ENCODE results near the gene TOMM6.

DNA sequence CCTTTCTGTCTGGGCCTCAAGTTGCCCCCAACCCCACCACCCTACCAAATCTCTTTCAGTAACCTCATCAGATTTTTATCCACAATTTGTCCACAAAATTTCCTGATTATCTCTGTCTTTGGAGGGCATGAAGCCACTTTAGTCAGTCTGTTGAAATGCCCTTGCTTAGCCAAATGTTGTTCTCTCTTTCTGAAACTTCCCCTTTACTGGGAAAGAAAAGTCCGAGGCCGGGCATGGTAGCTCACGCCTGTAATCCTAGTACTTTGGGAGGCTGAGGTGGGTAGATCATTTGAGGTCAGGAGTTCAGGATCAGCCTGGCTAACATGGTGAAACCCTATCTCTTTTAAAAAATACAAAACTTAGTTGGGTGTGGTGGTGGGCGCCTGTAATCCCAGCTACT, 33.8 kb downstream of the TOMM6 start:
- TF ChIP-seq, protein P1, sequence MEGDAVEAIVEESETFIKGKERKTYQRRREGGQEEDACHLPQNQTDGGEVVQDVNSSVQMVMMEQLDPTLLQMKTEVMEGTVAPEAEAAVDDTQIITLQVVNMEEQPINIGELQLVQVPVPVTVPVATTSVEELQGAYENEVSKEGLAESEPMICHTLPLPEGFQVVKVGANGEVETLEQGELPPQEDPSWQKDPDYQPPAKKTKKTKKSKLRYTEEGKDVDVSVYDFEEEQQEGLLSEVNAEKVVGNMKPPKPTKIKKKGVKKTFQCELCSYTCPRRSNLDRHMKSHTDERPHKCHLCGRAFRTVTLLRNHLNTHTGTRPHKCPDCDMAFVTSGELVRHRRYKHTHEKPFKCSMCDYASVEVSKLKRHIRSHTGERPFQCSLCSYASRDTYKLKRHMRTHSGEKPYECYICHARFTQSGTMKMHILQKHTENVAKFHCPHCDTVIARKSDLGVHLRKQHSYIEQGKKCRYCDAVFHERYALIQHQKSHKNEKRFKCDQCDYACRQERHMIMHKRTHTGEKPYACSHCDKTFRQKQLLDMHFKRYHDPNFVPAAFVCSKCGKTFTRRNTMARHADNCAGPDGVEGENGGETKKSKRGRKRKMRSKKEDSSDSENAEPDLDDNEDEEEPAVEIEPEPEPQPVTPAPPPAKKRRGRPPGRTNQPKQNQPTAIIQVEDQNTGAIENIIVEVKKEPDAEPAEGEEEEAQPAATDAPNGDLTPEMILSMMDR (IDR thresholded peaks at IDR 0.05): no peak
- no peak for TF ChIP-seq POLR2A (IDR thresholded peaks at IDR 0.05)
- no peak for TF ChIP-seq POLR2AphosphoS5 (IDR thresholded peaks at IDR 0.05; ENCODE audit: insufficient read depth in 1 of 2, low read depth in 1 of 2)
